MM.1S (cell line): ENCODE measurements around the gene AOC1.

ENCODE experiments used
- CTCF ChIP-seq: fragments of 300-600 bp; sonication (generic); IDR thresholded peaks from 2 replicates; pipeline ENCODE4 v1.5.1; 2016; ENCODE audit warnings: antibody characterized with exemption, low read length, mixed read lengths
- EZH2 ChIP-seq: fragments of 300-600 bp; sonication (generic); optimal IDR thresholded peaks from 2 replicates; pipeline ENCODE3; 2017; ENCODE audit warnings: low read depth, mild to moderate bottlenecking, antibody characterized with exemption, low read length, mixed read lengths
- EZH2phosphoT487 ChIP-seq: fragments of 300-600 bp; sonication (generic); IDR thresholded peaks from 2 replicates; pipeline ENCODE4 v1.6.1; 2018; ENCODE audit warnings: antibody characterized with exemption, low read length

- no peak for TF ChIP-seq CTCF
- no peak for TF ChIP-seq EZH2
- no peak for TF ChIP-seq EZH2phosphoT487
Observed at GRCh38 chr7:150901160-150902035, 49.1 kb downstream of the AOC1 start.
